Left ventricle myocardium inferior (tissue), 1 donor: Measurements from ENCODE around the gene PLB1. TPM values are rescaled to one million over a fixed set of nuclear protein-coding genes. Genes with fewer than 3 reads are reported as not detected.

ENCODE experiments used
- DNase-seq: peaks from one replicate; pipeline ENCODE4 v3.0.0-alpha.2; 2020
- H3K27ac ChIP-seq: fragments of 200-600 bp; replicated peaks from 2 replicates; pipeline ENCODE4 v1.8.0; 2021
- H3K27me3 ChIP-seq: fragments of 200-600 bp; 2 replicates; pipeline ENCODE4 v1.8.0; 2021; ENCODE audit warnings: low read depth
- H3K36me3 ChIP-seq: fragments of 200-600 bp; 2 replicates; pipeline ENCODE4 v1.8.0; 2021
- H3K4me1 ChIP-seq: fragments of 200-600 bp; 2 replicates; pipeline ENCODE4 v1.8.0; 2021
- H3K4me3 ChIP-seq: fragments of 200-600 bp; 2 replicates; pipeline ENCODE4 v1.8.0; 2021; ENCODE audit warnings: mild to moderate bottlenecking, moderate library complexity
- H3K9me3 ChIP-seq: fragments of 200-600 bp; replicated peaks from 2 replicates; pipeline ENCODE4 v1.8.0; 2021
- CTCF ChIP-seq: fragments of 200-600 bp; IDR thresholded peaks from 2 replicates; pipeline ENCODE4 v1.8.0; 2021; ENCODE audit warnings: antibody characterized with exemption, mild to moderate bottlenecking, borderline replicate concordance
- intact Hi-C: fragments of 100-400 bp; cut with micrococcal nuclease; formaldehyde crosslinking; loops from one replicate; pipeline ENCODE4 v1.11.0; 2022
- total RNA-seq: library from RNA; stranded (reverse); fragmentation: NEBNext Ultra II Directional; extraction: Animal tissue kit (Norgen Biotek cat#: 25700); gene quantifications from one replicate; pipeline ENCODE4 v1.2.1, GENCODE V29; 2021
- donor health status: DM: no; HTN: yes; CAD: no; lungs with severe emphysema.

The PLB1 gene
- total RNA-seq, 1 donor from 2014 or later = 2.4 TPM

GRCh38 chr2:28594332-28595108 is 98.7 kb downstream of the PLB1 start:
- TF ChIP-seq CTCF = peak; percentile 86
- Histone ChIP-seq H3K27ac (peak overlapping the region; percentile 95), H3K4me3 (peak overlapping the region; percentile 46), H3K27me3 (no peaks in the 10 kb centered on the region), H3K36me3 (no peaks in the 10 kb centered on the region), H3K9me3 (no peaks in the 10 kb centered on the region), H3K4me1 (peaks cover 48% of the 10 kb centered on the region)
- intact Hi-C loops = loop anchor here (10.0 kb wide), 1 partner anchor 160 kb away; the partner anchor contains the start of gene PPP1CB
- DNase-seq = peak; percentile 88

- no peak for TF ChIP-seq CTCF
- Histone ChIP-seq H3K9me3 (no peaks in the 10 kb centered on the region), H3K27ac (peak overlapping the region; percentile 95), H3K27me3 (no peaks in the 10 kb centered on the region), H3K4me1 (peaks cover 48% of the 10 kb centered on the region), H3K36me3 (no peaks in the 10 kb centered on the region), H3K4me3 (no peak overlapping the region)
- DNase-seq = no peak
- intact Hi-C loops = loop anchor here (10.0 kb wide), 1 partner anchor 159 kb away; the partner anchor contains the start of gene PPP1CB
These were observed 99.5 kb downstream of the PLB1 start for GRCh38 chr2:28595323-28595722.

GRCh38 chr2:28598484-28598883 is 102.6 kb downstream of the PLB1 start:
- H3K9me3 ChIP-seq = no peaks in the 10 kb centered on the region
- intact Hi-C loops = loop anchor here (10.0 kb wide), 1 partner anchor 156 kb away; the partner anchor contains the start of gene PPP1CB
- H3K27me3 ChIP-seq = no peaks in the 10 kb centered on the region
- H3K4me1 ChIP-seq = peaks cover 47% of the 10 kb centered on the region
- TF ChIP-seq CTCF = no peak
- H3K4me3 ChIP-seq = peak overlapping the region; percentile 1
- peak overlapping the region; percentile 63 for H3K27ac ChIP-seq
- DNase-seq = no peak
- H3K36me3 ChIP-seq = no peaks in the 10 kb centered on the region

DNA sequence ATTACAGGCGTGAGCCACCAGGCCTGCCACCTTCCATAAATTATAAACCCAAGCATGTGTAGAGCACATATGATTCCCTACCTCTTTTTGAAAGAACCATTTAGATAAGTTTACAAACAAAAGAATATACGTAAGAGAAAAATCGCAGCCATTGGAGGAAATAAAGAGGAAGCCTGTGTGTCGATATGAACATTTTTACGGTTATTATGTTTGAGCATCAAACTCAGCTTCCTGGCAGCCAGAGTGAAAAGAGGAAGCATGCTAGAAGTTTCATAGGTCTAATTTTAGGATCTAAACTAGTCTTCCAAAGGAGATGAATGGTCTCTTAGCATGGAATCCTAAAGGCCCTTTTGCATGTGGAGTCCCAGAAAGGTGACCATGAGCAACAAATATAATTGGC is 104.3 kb downstream of the PLB1 start:
- no peaks in the 10 kb centered on the region for H3K27me3 ChIP-seq
- intact Hi-C loops = no loop called here
- peaks cover 33% of the 10 kb centered on the region for H3K4me1 ChIP-seq
- no peak for TF ChIP-seq CTCF
- peak overlapping the region; percentile 44 for H3K27ac ChIP-seq
- no peak for DNase-seq
- H3K36me3 ChIP-seq = no peaks in the 10 kb centered on the region
- H3K4me3 ChIP-seq = no peak overlapping the region
- no peaks in the 10 kb centered on the region for H3K9me3 ChIP-seq

- no peak for DNase-seq
- Histone ChIP-seq H3K4me1 (peaks cover 34% of the 10 kb centered on the region), H3K9me3 (no peaks in the 10 kb centered on the region), H3K27me3 (no peaks in the 10 kb centered on the region), H3K4me3 (peak overlapping the region; percentile 36), H3K27ac (peak overlapping the region; percentile 38), H3K36me3 (no peaks in the 10 kb centered on the region)
- TF ChIP-seq CTCF = no peak
- intact Hi-C loops = no loop called here
These were observed 105.8 kb downstream of the PLB1 start for GRCh38 chr2:28601616-28602015.
